Measurements from ENCODE around the gene ELF1. TPM values are rescaled to one million over a fixed set of nuclear protein-coding genes. Genes with fewer than 3 reads are reported as not detected.
"Not testable (repeated sequence)": the region's sequence is repeated elsewhere in the genome, so short reads cannot be mapped to it uniquely, and the experiment has no call there.

Gene ELF1
- total RNA-seq, 1 experiment from 2014 or later, result 6.9 TPM

GRCh38 chr13:40895227-40896184 lies 123.6 kb downstream of the ELF1 start:
- no peak for DNase-seq (ENCODE audit: low spot score)

DNA sequence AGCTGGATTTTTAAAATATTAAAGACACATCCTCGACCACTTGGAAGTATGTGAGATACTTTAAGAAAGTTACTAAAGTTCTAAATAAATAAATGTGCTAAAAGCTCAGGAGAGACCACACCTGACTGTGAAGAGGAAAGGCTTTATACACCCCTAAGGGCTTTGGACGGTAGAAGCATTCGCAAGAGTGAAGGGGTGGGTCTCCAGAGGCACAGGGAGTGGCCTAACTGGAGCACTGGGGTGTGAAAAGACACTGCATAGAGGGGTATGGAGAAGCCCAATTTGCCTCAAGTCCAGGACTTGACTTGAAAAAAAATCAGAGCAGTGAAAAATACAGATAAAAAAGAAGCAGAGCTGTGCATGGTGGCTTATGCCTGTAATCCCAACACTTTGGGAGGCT lies 125.5 kb downstream of the ELF1 start:
- not testable (repeated sequence) for DNase-seq (ENCODE audit: low spot score)

DNA sequence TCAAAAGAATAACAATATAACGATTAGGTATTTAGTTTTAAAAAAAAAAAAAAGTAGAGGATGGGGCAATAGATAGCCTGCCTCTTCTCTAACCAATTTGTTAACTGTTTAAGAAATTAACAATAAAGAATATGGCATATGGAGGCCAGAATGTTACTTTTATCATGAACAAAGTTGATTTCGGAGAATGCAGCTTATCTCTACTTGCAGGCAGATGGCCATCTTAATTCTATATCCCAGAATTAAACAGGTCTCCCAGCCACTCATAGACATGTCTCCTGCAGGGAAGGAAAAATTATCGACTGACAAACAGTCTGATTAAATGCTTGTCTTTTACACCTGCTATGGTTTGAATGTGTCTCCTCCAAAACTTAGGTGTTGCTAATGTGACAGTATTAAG lies 133.1 kb downstream of the ELF1 start:
- DNase-seq (ENCODE audit: low spot score), result no peak

DNA sequence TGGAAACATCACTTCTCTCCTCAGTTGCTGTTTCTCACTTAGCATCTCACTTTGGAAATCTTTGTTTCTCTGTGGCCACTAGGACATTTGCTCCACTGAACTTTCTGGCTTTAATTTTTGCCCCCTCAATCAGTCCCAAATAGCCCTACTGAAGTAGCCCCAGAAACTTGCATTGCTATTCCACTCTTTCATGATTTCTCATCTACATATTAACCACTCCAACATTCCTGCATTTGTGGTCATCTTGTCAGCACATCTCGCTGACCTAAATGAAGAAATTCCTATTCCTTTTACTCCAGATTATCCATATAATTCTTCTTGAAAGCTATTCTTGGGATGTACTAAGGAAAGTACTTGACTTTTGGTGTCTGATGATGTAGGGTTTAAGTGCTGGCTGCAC lies 134.9 kb downstream of the ELF1 start:
- DNase-seq (ENCODE audit: low spot score), result not testable (repeated sequence)

Other genes with a start within 250 kb of the ELF1 start
- 20.7 and 26.1 TPM in 2 replicates for gene MRPS31, start 248.1 kb downstream of the ELF1 start, total RNA-seq (2014; rRNA removed; shearing (Covaris generic))
- 25.3 and 38.5 TPM in 2 replicates for gene SLC25A15, start 229.7 kb downstream of the ELF1 start, total RNA-seq (2014; rRNA removed; shearing (Covaris generic))
- 10.6 and 11.9 TPM in 2 replicates for gene WBP4, start 42.2 kb upstream of the ELF1 start, total RNA-seq (2014; rRNA removed; shearing (Covaris generic))
- gene KBTBD6, start 113.5 kb upstream of the ELF1 start, total RNA-seq (2014; rRNA removed; shearing (Covaris generic)), result 10.3 and 11.6 TPM in 2 replicates
- 5.8 and 6.8 TPM in 2 replicates for gene KBTBD7, start 175.3 kb upstream of the ELF1 start, total RNA-seq (2014; rRNA removed; shearing (Covaris generic))
- 10.7 and 18.0 TPM in 2 replicates for gene MTRF1, start 244.3 kb upstream of the ELF1 start, total RNA-seq (2014; rRNA removed; shearing (Covaris generic))